ENCODE measurements around the gene FRMD4A.
"Not testable (repeated sequence)": the region's sequence is repeated elsewhere in the genome, so short reads cannot be mapped to it uniquely, and the experiment has no call there.

FRMD4A gene

GRCh38 chr10:14243221-14243620 lies 87.5 kb downstream of the FRMD4A start:
- ATAC-seq (no peak), DNase-seq (no peak)
- H3K27me3 Mint-ChIP-seq = peaks cover 52% of the 10 kb centered on the region
- H3K27ac Mint-ChIP-seq = no peak overlapping the region
- no peak overlapping the region for H3K4me3 Mint-ChIP-seq
- H3K9me3 Mint-ChIP-seq = no peaks in the 10 kb centered on the region
- peaks cover 4% of the 10 kb centered on the region for H3K4me1 Mint-ChIP-seq

GRCh38 chr10:14241196-14241595 lies 89.5 kb downstream of the FRMD4A start:
- DNase-seq = no peak
- no peak overlapping the region for H3K27ac Mint-ChIP-seq
- no peak for ATAC-seq
- H3K9me3 Mint-ChIP-seq = no peaks in the 10 kb centered on the region
- H3K4me1 Mint-ChIP-seq = peaks cover 4% of the 10 kb centered on the region
- peaks cover 49% of the 10 kb centered on the region for H3K27me3 Mint-ChIP-seq
- H3K4me3 Mint-ChIP-seq = no peak overlapping the region

DNA sequence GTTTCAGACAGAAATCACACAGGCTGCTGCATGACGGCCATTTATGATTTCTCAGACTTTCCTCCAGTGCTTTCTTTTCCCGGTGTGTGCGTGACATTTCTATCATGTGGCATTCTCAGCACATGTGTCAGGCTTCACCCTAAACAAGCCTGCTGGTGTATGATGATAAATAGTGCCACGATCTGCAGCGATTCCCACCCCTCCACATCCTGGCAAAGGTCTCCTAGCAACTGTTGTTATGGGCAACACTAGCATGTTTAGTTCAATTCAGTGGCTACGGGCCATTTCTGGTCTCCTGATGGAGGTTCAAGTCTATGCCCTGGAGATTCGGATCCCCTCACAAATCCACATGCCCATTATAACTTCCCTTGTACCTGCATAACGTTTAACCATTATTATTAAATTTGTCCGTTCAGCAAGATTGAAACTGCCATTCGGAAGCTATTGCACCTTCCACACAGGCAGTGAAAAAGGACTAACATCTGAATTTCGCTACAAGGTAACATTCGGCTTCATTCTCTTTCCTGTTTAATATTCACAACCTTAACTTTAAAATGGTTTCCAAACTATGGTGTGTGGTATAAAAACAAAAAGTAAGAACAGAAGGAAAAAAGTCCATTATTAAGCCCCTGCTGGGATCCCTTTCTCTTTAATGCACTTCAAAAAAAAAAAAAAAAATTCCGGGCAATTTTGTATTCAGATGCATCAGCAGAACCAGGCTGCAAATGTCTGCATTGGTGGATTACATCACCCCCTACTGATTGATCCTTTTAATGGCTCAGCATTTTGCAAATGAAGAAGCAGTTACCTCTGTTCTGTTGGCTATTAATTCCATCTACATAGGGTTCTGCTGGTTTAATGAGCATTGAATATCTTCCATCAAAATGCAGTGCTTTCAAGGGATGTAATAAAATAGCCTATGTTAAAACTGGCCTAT lies 90.2 kb downstream of the FRMD4A start:
- H3K27me3 Mint-ChIP-seq = peaks cover 48% of the 10 kb centered on the region
- no peaks in the 10 kb centered on the region for H3K9me3 Mint-ChIP-seq
- peaks cover 4% of the 10 kb centered on the region for H3K4me1 Mint-ChIP-seq
- H3K27ac Mint-ChIP-seq = no peak overlapping the region
- no peak for ATAC-seq
- no peak overlapping the region for H3K4me3 Mint-ChIP-seq
- no peak for DNase-seq

GRCh38 chr10:14238659-14239058 lies 92.1 kb downstream of the FRMD4A start:
- H3K9me3 Mint-ChIP-seq, H3K4me1 Mint-ChIP-seq, DNase-seq, H3K4me3 Mint-ChIP-seq, H3K27ac Mint-ChIP-seq, ATAC-seq: not testable (repeated sequence)
- peaks cover 49% of the 10 kb centered on the region for H3K27me3 Mint-ChIP-seq

DNA sequence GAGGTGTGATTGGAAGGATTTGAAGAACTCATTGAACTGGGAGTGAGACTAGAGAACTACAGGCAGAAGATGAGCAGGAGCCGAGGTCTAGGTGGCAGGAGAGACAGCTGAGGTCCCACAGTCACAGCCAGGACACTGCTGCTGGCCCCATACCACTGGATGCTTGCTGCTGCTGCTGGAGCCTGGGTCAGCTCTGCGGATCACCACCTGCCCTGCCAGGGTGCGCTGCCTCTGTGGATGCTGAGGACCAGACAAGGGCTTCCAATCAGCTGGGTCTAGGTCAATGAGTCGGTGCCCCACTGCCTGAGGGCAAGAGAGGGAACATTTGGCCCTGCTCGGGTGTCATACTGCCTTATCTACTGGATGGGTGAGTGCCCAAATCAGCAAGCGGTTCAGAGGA lies 94.4 kb downstream of the FRMD4A start:
- DNase-seq (no peak), ATAC-seq (no peak)
- Mint-ChIP-seq H3K27me3 (peaks cover 60% of the 10 kb centered on the region), H3K4me1 (peaks cover 4% of the 10 kb centered on the region), H3K4me3 (no peak overlapping the region), H3K27ac (no peak overlapping the region), H3K9me3 (no peaks in the 10 kb centered on the region)

GRCh38 chr10:14235566-14236195 lies 95.0 kb downstream of the FRMD4A start:
- DNase-seq = no peak
- peaks cover 4% of the 10 kb centered on the region for H3K4me1 Mint-ChIP-seq
- no peak overlapping the region for H3K27ac Mint-ChIP-seq
- ATAC-seq = no peak
- H3K4me3 Mint-ChIP-seq = no peak overlapping the region
- H3K27me3 Mint-ChIP-seq = peaks cover 65% of the 10 kb centered on the region
- no peaks in the 10 kb centered on the region for H3K9me3 Mint-ChIP-seq

DNA sequence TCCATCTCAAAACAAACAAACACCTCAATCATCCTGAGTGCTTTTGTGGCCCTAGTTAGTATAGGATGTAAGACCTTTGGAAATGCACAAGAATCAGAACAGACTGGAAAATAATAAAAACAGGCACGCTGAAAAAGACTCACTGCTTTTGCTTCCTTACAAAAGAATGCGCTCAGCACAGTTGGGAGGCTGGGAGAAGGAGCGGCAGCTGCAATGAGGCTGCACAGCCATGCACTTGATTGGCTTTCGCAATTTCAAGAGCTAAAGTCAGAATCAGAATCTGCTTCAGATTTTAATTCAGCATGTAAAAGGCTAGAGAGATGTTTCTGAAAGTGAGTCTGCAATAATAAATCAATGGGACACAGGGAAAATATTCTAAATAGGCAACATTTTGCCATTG lies 97.2 kb downstream of the FRMD4A start:
- no peak for DNase-seq
- Mint-ChIP-seq H3K4me1 (no peaks in the 10 kb centered on the region), H3K27ac (no peak overlapping the region), H3K4me3 (no peak overlapping the region), H3K27me3 (peaks cover 55% of the 10 kb centered on the region), H3K9me3 (no peaks in the 10 kb centered on the region)
- ATAC-seq = no peak

DNA sequence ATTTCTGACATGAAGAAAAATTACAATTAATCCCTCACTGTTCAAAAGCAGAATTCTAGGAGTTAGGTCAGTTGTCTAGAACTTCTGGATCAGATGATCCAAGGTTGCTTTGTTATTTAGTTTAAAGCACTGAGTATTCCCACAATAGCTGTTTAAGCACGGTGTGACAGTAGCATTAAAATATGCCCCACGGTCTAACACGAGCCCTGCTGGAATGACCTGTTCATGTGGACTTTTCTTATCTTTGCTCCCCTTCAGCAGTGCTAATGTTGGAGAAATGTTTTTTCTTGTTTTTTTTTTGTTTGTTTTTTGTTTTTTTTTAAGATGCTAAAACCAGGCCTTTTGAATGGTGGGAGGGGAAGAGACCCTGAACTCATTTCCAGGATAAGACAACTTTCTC lies 101.9 kb downstream of the FRMD4A start:
- not testable (repeated sequence) for H3K9me3 Mint-ChIP-seq, H3K4me1 Mint-ChIP-seq, H3K4me3 Mint-ChIP-seq, ATAC-seq, H3K27ac Mint-ChIP-seq, DNase-seq
- H3K27me3 Mint-ChIP-seq = peaks cover 52% of the 10 kb centered on the region

DNA sequence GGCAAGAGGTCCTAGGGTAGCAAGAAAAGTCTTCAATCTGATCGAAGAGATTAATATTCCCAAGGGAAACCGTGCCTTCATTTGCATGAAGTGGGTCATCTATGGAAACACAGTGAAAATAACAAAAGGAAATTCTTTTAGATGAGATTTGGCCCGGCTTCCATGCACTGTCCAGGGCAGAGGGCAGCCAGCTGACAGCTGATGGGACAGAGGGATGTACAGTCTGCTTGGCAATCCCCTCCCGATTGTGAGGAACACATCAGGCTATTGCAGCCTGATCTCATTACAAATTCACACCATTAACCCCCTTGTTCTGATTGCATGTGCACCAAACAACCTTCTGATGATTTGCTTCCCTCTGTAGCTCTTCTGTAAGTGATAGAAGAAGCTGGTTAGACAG lies 105.3 kb downstream of the FRMD4A start:
- Mint-ChIP-seq H3K9me3 (no peaks in the 10 kb centered on the region), H3K27me3 (peaks cover 24% of the 10 kb centered on the region), H3K27ac (no peak overlapping the region), H3K4me1 (no peaks in the 10 kb centered on the region), H3K4me3 (no peak overlapping the region)
- DNase-seq (no peak), ATAC-seq (no peak)

GRCh38 chr10:14220026-14220425 lies 110.7 kb downstream of the FRMD4A start:
- H3K4me3 Mint-ChIP-seq = no peak overlapping the region
- ATAC-seq (no peak), DNase-seq (no peak)
- no peaks in the 10 kb centered on the region for H3K4me1 Mint-ChIP-seq
- H3K27ac Mint-ChIP-seq = no peak overlapping the region
- H3K27me3 Mint-ChIP-seq = peaks cover 22% of the 10 kb centered on the region
- H3K9me3 Mint-ChIP-seq = peaks cover 0 to 17% of the 10 kb centered on the region in 2 donors

- no peak overlapping the region for H3K27ac Mint-ChIP-seq
- H3K9me3 Mint-ChIP-seq = peaks cover 0 to 17% of the 10 kb centered on the region in 2 donors
- no peaks in the 10 kb centered on the region for H3K4me1 Mint-ChIP-seq
- H3K27me3 Mint-ChIP-seq = peaks cover 21% of the 10 kb centered on the region
- DNase-seq = no peak
- ATAC-seq = no peak
- H3K4me3 Mint-ChIP-seq = no peak overlapping the region
These were observed 111.3 kb downstream of the FRMD4A start for GRCh38 chr10:14219411-14219810.

DNA sequence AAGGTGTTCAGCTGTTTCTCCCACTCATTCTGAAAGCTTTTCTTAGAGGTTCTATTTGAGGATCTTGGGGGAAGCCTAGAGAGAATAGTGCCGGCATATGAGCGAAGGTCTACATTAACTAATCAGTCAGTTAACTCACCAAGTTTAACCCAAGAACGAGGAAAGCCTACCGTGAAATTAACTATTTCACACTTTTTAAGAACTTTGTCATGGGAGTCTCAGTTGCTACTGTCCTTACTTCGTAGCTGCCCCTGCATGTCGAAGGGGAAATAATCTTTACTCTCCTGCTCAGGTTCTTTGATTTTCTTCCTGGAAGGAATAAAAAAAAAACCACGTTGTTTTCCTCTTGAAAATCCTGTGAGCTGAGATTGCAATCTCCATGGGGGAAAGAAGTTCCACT lies 115.1 kb downstream of the FRMD4A start:
- H3K4me1 Mint-ChIP-seq = peaks cover 5% of the 10 kb centered on the region
- H3K27ac Mint-ChIP-seq = no peak overlapping the region
- DNase-seq (no peak), ATAC-seq (no peak)
- no peak overlapping the region for H3K4me3 Mint-ChIP-seq
- peaks cover 4 to 24% of the 10 kb centered on the region in 2 donors for H3K9me3 Mint-ChIP-seq
- peaks cover 14% of the 10 kb centered on the region for H3K27me3 Mint-ChIP-seq

- peaks cover 14% of the 10 kb centered on the region for H3K27me3 Mint-ChIP-seq
- ATAC-seq, H3K4me3 Mint-ChIP-seq, DNase-seq, H3K4me1 Mint-ChIP-seq, H3K27ac Mint-ChIP-seq: not testable (repeated sequence)
- peaks cover 4 to 24% of the 10 kb centered on the region in 2 donors for H3K9me3 Mint-ChIP-seq
These were observed 117.0 kb downstream of the FRMD4A start for GRCh38 chr10:14213703-14214102.

GRCh38 chr10:14211610-14212009 lies 119.1 kb downstream of the FRMD4A start:
- peaks cover 5% of the 10 kb centered on the region for H3K4me1 Mint-ChIP-seq
- no peak overlapping the region for H3K4me3 Mint-ChIP-seq
- peaks cover 5% of the 10 kb centered on the region for H3K27me3 Mint-ChIP-seq
- no peak for ATAC-seq
- no peak for DNase-seq
- H3K9me3 Mint-ChIP-seq = peaks cover 4 to 11% of the 10 kb centered on the region in 2 donors
- H3K27ac Mint-ChIP-seq = no peak overlapping the region

DNA sequence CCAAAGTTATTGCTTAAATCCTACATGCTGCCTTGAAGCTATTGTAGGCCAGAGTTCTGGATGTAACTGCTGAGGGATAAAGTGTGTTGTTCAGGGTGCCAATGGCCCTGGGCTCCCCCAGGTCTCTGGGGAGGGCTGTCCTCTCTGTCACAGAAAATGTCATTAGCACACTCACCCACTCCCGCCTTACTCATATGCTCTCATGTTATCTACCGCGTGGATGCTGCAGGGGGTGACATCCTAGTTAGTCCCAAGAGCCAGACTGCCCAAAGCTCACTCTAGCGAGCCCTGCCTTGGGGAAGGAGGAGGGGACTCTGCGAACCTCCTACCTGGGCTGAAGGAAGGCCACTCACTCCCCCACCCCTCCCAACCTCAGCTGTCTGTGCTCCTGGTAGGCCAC lies 122.5 kb downstream of the FRMD4A start:
- Mint-ChIP-seq H3K27ac (no peak overlapping the region), H3K4me3 (no peak overlapping the region), H3K9me3 (no peaks in the 10 kb centered on the region), H3K4me1 (no peaks in the 10 kb centered on the region), H3K27me3 (peaks cover 7% of the 10 kb centered on the region)
- ATAC-seq (no peak), DNase-seq (no peak)

DNA sequence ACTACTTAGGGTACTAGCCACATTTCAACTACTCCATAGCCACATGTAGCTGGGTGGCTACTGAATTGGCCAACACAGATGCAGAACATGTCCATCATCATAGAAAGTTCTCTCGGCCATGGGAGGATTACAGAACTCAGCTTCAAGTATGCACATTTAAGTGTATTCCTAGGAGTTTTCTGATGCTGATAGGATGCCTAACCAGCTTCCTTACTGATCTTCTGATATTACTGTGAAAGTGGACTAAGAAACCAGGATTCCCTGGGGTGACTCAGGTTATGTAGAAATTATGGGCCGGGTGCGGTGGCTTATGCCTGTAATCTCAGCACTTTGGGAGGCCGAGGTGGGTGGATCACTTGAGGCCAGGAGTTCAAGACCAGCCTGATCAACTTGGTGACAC lies 125.5 kb downstream of the FRMD4A start:
- Mint-ChIP-seq H3K4me1 (no peaks in the 10 kb centered on the region), H3K27ac (no peak overlapping the region), H3K4me3 (no peak overlapping the region), H3K27me3 (peaks cover 20% of the 10 kb centered on the region), H3K9me3 (no peaks in the 10 kb centered on the region)
- DNase-seq (no peak), ATAC-seq (no peak)

Data from stimulated activated naive CD8-positive, alpha-beta T cell treated with anti-CD3 and anti-CD28 coated beads, Interleukin-15, amount 100 ng/mL, for 72 hours (primary cell).